ENCODE measurements around the gene PHF20. TPM values are rescaled to one million over a fixed set of nuclear protein-coding genes. Genes with fewer than 3 reads are reported as not detected.
"Not testable (repeated sequence)": the region's sequence is repeated elsewhere in the genome, so short reads cannot be mapped to it uniquely, and the experiment has no call there.

Gene PHF20
- polyA plus RNA-seq, 1 donor, result 23.6 TPM

GRCh38 chr20:35883778-35884540, 112.1 kb downstream of the PHF20 start:
- 20% methylated on average over 1 of the region's 10 CpGs for WGBS (ENCODE audit: insufficient coverage, low lambda C conversion rate)
- no peak overlapping the region for H3K27ac ChIP-seq (ENCODE audit: low read length)

GRCh38 chr20:35884541-35884865, 112.7 kb downstream of the PHF20 start:
- Histone ChIP-seq H3K36me3 (ENCODE audit: control insufficient read depth, insufficient read depth, low read length) (peaks cover 11% of the 10 kb centered on the region), H3K27me3 (ENCODE audit: control insufficient read depth, insufficient read depth, low read length) (no peaks in the 10 kb centered on the region), H3K4me3 (ENCODE audit: low read length) (no peak overlapping the region), H3K9me3 (ENCODE audit: control insufficient read depth, low read depth, low read length) (no peaks in the 10 kb centered on the region), H3K4me1 (ENCODE audit: control insufficient read depth, insufficient read depth, low read length) (no peaks in the 10 kb centered on the region), H3K27ac (ENCODE audit: low read length) (no peak overlapping the region)
- DNase-seq, result no peak
- WGBS (ENCODE audit: insufficient coverage, low lambda C conversion rate), result 100% methylated on average over 1 of the region's 1 CpG

More at GRCh38 chr20:35883778-35884540, 112.1 kb downstream of the PHF20 start:
- Histone ChIP-seq H3K9me3 (ENCODE audit: control insufficient read depth, low read depth, low read length) (no peaks in the 10 kb centered on the region), H3K4me3 (ENCODE audit: low read length) (no peak overlapping the region), H3K27me3 (ENCODE audit: control insufficient read depth, insufficient read depth, low read length) (no peaks in the 10 kb centered on the region), H3K36me3 (ENCODE audit: control insufficient read depth, insufficient read depth, low read length) (peaks cover 11% of the 10 kb centered on the region), H3K4me1 (ENCODE audit: control insufficient read depth, insufficient read depth, low read length) (no peaks in the 10 kb centered on the region)
- DNase-seq, result peak; percentile 26 to 42

- no peak overlapping the region for H3K27ac ChIP-seq (ENCODE audit: low read length)
- H3K9me3 ChIP-seq (ENCODE audit: control insufficient read depth, low read depth, low read length), result no peaks in the 10 kb centered on the region
These were observed 113.4 kb downstream of the PHF20 start for GRCh38 chr20:35885212-35885611.

GRCh38 chr20:35886537-35886936, 114.7 kb downstream of the PHF20 start:
- no peaks in the 10 kb centered on the region for H3K4me1 ChIP-seq (ENCODE audit: control insufficient read depth, insufficient read depth, low read length)
- H3K27ac ChIP-seq (ENCODE audit: low read length), result no peak overlapping the region
- WGBS (ENCODE audit: insufficient coverage, low lambda C conversion rate), result no CpG with 5 or more reads among the region's 3 CpGs
- H3K4me3 ChIP-seq (ENCODE audit: low read length), result no peak overlapping the region
- H3K36me3 ChIP-seq (ENCODE audit: control insufficient read depth, insufficient read depth, low read length), result peaks cover 11% of the 10 kb centered on the region
- DNase-seq, result no peak
- no peaks in the 10 kb centered on the region for H3K27me3 ChIP-seq (ENCODE audit: control insufficient read depth, insufficient read depth, low read length)
- no peaks in the 10 kb centered on the region for H3K9me3 ChIP-seq (ENCODE audit: control insufficient read depth, low read depth, low read length)

More at GRCh38 chr20:35885212-35885611, 113.4 kb downstream of the PHF20 start:
- 88% methylated on average over 1 of the region's 1 CpG for WGBS (ENCODE audit: insufficient coverage, low lambda C conversion rate)
- Histone ChIP-seq H3K27me3 (ENCODE audit: control insufficient read depth, insufficient read depth, low read length) (no peaks in the 10 kb centered on the region), H3K36me3 (ENCODE audit: control insufficient read depth, insufficient read depth, low read length) (peaks cover 11% of the 10 kb centered on the region), H3K4me1 (ENCODE audit: control insufficient read depth, insufficient read depth, low read length) (no peaks in the 10 kb centered on the region), H3K4me3 (ENCODE audit: low read length) (no peak overlapping the region)
- DNase-seq, result no peak

- Histone ChIP-seq H3K4me3 (ENCODE audit: low read length) (no peak overlapping the region), H3K9me3 (ENCODE audit: control insufficient read depth, low read depth, low read length) (no peaks in the 10 kb centered on the region), H3K27ac (ENCODE audit: low read length) (no peak overlapping the region), H3K4me1 (ENCODE audit: control insufficient read depth, insufficient read depth, low read length) (no peaks in the 10 kb centered on the region), H3K27me3 (ENCODE audit: control insufficient read depth, insufficient read depth, low read length) (no peaks in the 10 kb centered on the region), H3K36me3 (ENCODE audit: control insufficient read depth, insufficient read depth, low read length) (peaks cover 11% of the 10 kb centered on the region)
- no CpG with 5 or more reads among the region's 8 CpGs for WGBS (ENCODE audit: insufficient coverage, low lambda C conversion rate)
- DNase-seq, result no peak
These were observed 115.7 kb downstream of the PHF20 start for GRCh38 chr20:35887393-35888064.

GRCh38 chr20:35888657-35889056, 116.8 kb downstream of the PHF20 start:
- H3K4me1 ChIP-seq (ENCODE audit: control insufficient read depth, insufficient read depth, low read length), result no peaks in the 10 kb centered on the region
- no peak overlapping the region for H3K27ac ChIP-seq (ENCODE audit: low read length)
- no peaks in the 10 kb centered on the region for H3K27me3 ChIP-seq (ENCODE audit: control insufficient read depth, insufficient read depth, low read length)
- no CpG with 5 or more reads among the region's 1 CpG for WGBS (ENCODE audit: insufficient coverage, low lambda C conversion rate)
- DNase-seq, result no peak
- peaks cover 8% of the 10 kb centered on the region for H3K36me3 ChIP-seq (ENCODE audit: control insufficient read depth, insufficient read depth, low read length)
- H3K4me3 ChIP-seq (ENCODE audit: low read length), result no peak overlapping the region
- H3K9me3 ChIP-seq (ENCODE audit: control insufficient read depth, low read depth, low read length), result no peaks in the 10 kb centered on the region

GRCh38 chr20:35891375-35891774, 119.6 kb downstream of the PHF20 start:
- no peaks in the 10 kb centered on the region for H3K27me3 ChIP-seq (ENCODE audit: control insufficient read depth, insufficient read depth, low read length)
- H3K36me3 ChIP-seq (ENCODE audit: control insufficient read depth, insufficient read depth, low read length), result peaks cover 9% of the 10 kb centered on the region
- no peak overlapping the region for H3K27ac ChIP-seq (ENCODE audit: low read length)
- no peak overlapping the region for H3K4me3 ChIP-seq (ENCODE audit: low read length)
- WGBS (ENCODE audit: insufficient coverage, low lambda C conversion rate), result no CpG with 5 or more reads among the region's 2 CpGs
- no peaks in the 10 kb centered on the region for H3K9me3 ChIP-seq (ENCODE audit: control insufficient read depth, low read depth, low read length)
- H3K4me1 ChIP-seq (ENCODE audit: control insufficient read depth, insufficient read depth, low read length), result no peaks in the 10 kb centered on the region
- DNase-seq, result no peak

GRCh38 chr20:35892871-35893270, 121.1 kb downstream of the PHF20 start:
- WGBS (ENCODE audit: insufficient coverage, low lambda C conversion rate), result 100% methylated on average over 1 of the region's 3 CpGs
- no peaks in the 10 kb centered on the region for H3K9me3 ChIP-seq (ENCODE audit: control insufficient read depth, low read depth, low read length)
- H3K4me3 ChIP-seq (ENCODE audit: low read length), result no peak overlapping the region
- no peak for DNase-seq
- H3K36me3 ChIP-seq (ENCODE audit: control insufficient read depth, insufficient read depth, low read length), result peaks cover 4% of the 10 kb centered on the region
- no peak overlapping the region for H3K27ac ChIP-seq (ENCODE audit: low read length)
- no peaks in the 10 kb centered on the region for H3K27me3 ChIP-seq (ENCODE audit: control insufficient read depth, insufficient read depth, low read length)
- no peaks in the 10 kb centered on the region for H3K4me1 ChIP-seq (ENCODE audit: control insufficient read depth, insufficient read depth, low read length)

- Histone ChIP-seq H3K4me1 (ENCODE audit: control insufficient read depth, insufficient read depth, low read length) (no peaks in the 10 kb centered on the region), H3K27me3 (ENCODE audit: control insufficient read depth, insufficient read depth, low read length) (no peaks in the 10 kb centered on the region), H3K27ac (ENCODE audit: low read length) (no peak overlapping the region), H3K36me3 (ENCODE audit: control insufficient read depth, insufficient read depth, low read length) (peaks cover 4% of the 10 kb centered on the region), H3K4me3 (ENCODE audit: low read length) (no peak overlapping the region), H3K9me3 (ENCODE audit: control insufficient read depth, low read depth, low read length) (no peaks in the 10 kb centered on the region)
- whole genome bisulfite sequencing (ENCODE audit: insufficient coverage, low lambda C conversion rate), result no CpG with 5 or more reads among the region's 3 CpGs
- no peak for DNase-seq
These were observed 122.1 kb downstream of the PHF20 start for GRCh38 chr20:35893942-35894341.

GRCh38 chr20:35895516-35895915, 123.7 kb downstream of the PHF20 start:
- WGBS (ENCODE audit: insufficient coverage, low lambda C conversion rate), result no CpG with 5 or more reads among the region's 7 CpGs
- H3K27ac ChIP-seq (ENCODE audit: low read length); H3K4me1 ChIP-seq (ENCODE audit: control insufficient read depth, insufficient read depth, low read length); H3K9me3 ChIP-seq (ENCODE audit: control insufficient read depth, low read depth, low read length); H3K27me3 ChIP-seq (ENCODE audit: control insufficient read depth, insufficient read depth, low read length); DNase-seq; H3K36me3 ChIP-seq (ENCODE audit: control insufficient read depth, insufficient read depth, low read length); H3K4me3 ChIP-seq (ENCODE audit: low read length): not testable (repeated sequence)
